Panc1 (cell line): Measurements from ENCODE around the gene ANKLE2. TPM values are rescaled to one million over a fixed set of nuclear protein-coding genes. Genes with fewer than 3 reads are reported as not detected.

ENCODE experiments used
- ATAC-seq: fragments of 200-7000 bp; cut with Tn5 transposase; 2 replicates; pipeline ENCODE4 v1.9.1; 2020; ENCODE audit warnings: mild to moderate bottlenecking, moderate library complexity
- BruUV-seq: library from RNA; stranded (reverse); fragments of 400-500 nt; replicated peaks from 2 replicates; lab custom pipeline; 2021; lab: Mats Ljungman, UMichigan
- CTCF ChIA-PET: fragments of 300-600 bp; sonication (Branson Sonifier 250); formaldehyde crosslinking; loops from one replicate; lab custom pipeline; 2022; ENCODE audit warnings: antibody characterized with exemption; lab: Charles Lee
- POLR2A ChIA-PET: fragments of 300-600 bp; sonication (Branson Sonifier 250); formaldehyde crosslinking; loops from one replicate; lab custom pipeline; 2022; ENCODE audit warnings: antibody characterized with exemption; lab: Charles Lee
- DNase-seq: peaks from one replicate; pipeline ENCODE4 v3.0.0-alpha.2; 2010; ENCODE audit warnings: low read depth, low spot score
- H3K27ac ChIP-seq: 2 replicates; pipeline ENCODE4 v1.5.1; 2011; ENCODE audit warnings: mild to moderate bottlenecking, low read length, inconsistent platforms
- H3K27me3 ChIP-seq: fragments of 200-500 bp; sonication (Bioruptor generic); 2 replicates; pipeline ENCODE4 v1.6.0; 2014; ENCODE audit warnings: low read length, inconsistent platforms; ENCODE audit not compliant: control insufficient read depth, insufficient read depth
- H3K36me3 ChIP-seq: fragments of 200-500 bp; sonication (Bioruptor generic); 2 replicates; pipeline ENCODE4 v1.5.1; 2014; ENCODE audit warnings: inconsistent platforms, mild to moderate bottlenecking, low read length, moderate library complexity; ENCODE audit not compliant: control insufficient read depth, insufficient read depth
- H3K4me1 ChIP-seq: 2 replicates; pipeline ENCODE4 v1.5.1; 2011; ENCODE audit warnings: inconsistent platforms, mild to moderate bottlenecking, low read length, moderate library complexity; ENCODE audit not compliant: control insufficient read depth, insufficient read depth
- H3K4me3 ChIP-seq, 2 experiments: 2 replicates each; pipeline ENCODE4 v1.5.1; 2011 to 2012; ENCODE audit warnings: low read depth in 2 of 2, low read length in 2 of 2, mild to moderate bottlenecking in 2 of 2, inconsistent platforms in 1 of 2, moderate library complexity in 1 of 2
- H3K9me3 ChIP-seq: fragments of 200-500 bp; sonication (Bioruptor generic); 2 replicates; pipeline ENCODE4 v1.5.1; 2014; ENCODE audit warnings: low read depth, mild to moderate bottlenecking, inconsistent platforms, low read length, moderate library complexity; ENCODE audit not compliant: control insufficient read depth, insufficient read depth
- CTCF ChIP-seq: fragments of 450-650 bp; IDR thresholded peaks from 2 replicates; pipeline ENCODE4 v1.5.1; 2017; ENCODE audit warnings: mild to moderate bottlenecking
- POLR2AphosphoS5 ChIP-seq: IDR thresholded peaks from 2 replicates; pipeline ENCODE4 v1.6.1; 2012; ENCODE audit warnings: mild to moderate bottlenecking, low read depth, low read length, moderate library complexity
- SIN3A ChIP-seq: IDR thresholded peaks from 2 replicates; pipeline ENCODE4 v1.6.1; 2012; ENCODE audit warnings: low read depth, mild to moderate bottlenecking, low read length, moderate library complexity, borderline replicate concordance; ENCODE audit not compliant: insufficient read depth
- TCF7L2 ChIP-seq: IDR thresholded peaks from 2 replicates; pipeline ENCODE4 v1.6.1; 2011; ENCODE audit warnings: mild to moderate bottlenecking, low read depth, low read length, inconsistent platforms
- in situ Hi-C: cut with HindIII; loops from 2 replicates; pipeline ENCODE4 v1.10.0; 2016; ENCODE audit warnings: low sequenced_read_pairs, low pct_unique_long_range_greater_than_20kb
- intact Hi-C: fragments of 100-400 bp; cut with micrococcal nuclease; formaldehyde crosslinking; loops from one replicate; pipeline ENCODE4 v1.10.0; 2022; ENCODE audit not compliant: unreplicated experiment
- total RNA-seq: library from RNA; stranded (reverse); gene quantifications from one replicate; pipeline ENCODE4 v1.2.1, GENCODE V29; 2021; ENCODE audit not compliant: unreplicated experiment
- TF ChIP-seq, protein P1 (sequence below), 2 experiments: IDR thresholded peaks; 2 replicates each; pipeline ENCODE4 v1.6.1; 2011 to 2012; ENCODE audit warnings: low read depth in 2 of 2, control low read depth in 1 of 2, low read length in 1 of 2, mild to moderate bottlenecking in 1 of 2, moderate library complexity in 1 of 2; ENCODE audit not compliant: insufficient read depth in 1 of 2

Gene ANKLE2
- total RNA-seq, 1 experiment from 2014 or later, result 88.7 TPM

DNA sequence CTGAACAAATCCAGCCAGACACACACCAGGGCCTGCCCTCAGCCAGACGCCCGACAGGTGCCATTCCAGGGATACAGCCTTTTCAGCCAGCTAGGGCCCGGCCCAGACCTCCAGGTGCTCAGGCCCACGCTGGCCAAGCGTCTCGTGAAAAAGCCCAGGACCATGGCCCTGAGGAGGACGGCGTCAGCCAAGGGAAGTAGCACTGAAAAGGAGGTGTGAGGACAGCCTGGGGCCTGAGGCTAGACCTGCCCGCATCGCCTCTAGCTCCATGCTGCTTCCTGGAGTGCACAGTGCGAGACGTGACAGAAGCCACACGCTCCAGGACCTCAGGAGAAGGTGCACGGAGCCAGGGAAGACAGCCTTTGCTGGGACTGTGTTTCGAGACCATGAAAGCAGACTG lies 37.2 kb upstream of the ANKLE2 start:
- H3K27me3 ChIP-seq, result no peaks in the 10 kb centered on the region
- no peaks in the 10 kb centered on the region for H3K4me1 ChIP-seq
- H3K9me3 ChIP-seq, result no peaks in the 10 kb centered on the region
- CTCF ChIA-PET, result no interaction called here
- TF ChIP-seq, protein P1, sequence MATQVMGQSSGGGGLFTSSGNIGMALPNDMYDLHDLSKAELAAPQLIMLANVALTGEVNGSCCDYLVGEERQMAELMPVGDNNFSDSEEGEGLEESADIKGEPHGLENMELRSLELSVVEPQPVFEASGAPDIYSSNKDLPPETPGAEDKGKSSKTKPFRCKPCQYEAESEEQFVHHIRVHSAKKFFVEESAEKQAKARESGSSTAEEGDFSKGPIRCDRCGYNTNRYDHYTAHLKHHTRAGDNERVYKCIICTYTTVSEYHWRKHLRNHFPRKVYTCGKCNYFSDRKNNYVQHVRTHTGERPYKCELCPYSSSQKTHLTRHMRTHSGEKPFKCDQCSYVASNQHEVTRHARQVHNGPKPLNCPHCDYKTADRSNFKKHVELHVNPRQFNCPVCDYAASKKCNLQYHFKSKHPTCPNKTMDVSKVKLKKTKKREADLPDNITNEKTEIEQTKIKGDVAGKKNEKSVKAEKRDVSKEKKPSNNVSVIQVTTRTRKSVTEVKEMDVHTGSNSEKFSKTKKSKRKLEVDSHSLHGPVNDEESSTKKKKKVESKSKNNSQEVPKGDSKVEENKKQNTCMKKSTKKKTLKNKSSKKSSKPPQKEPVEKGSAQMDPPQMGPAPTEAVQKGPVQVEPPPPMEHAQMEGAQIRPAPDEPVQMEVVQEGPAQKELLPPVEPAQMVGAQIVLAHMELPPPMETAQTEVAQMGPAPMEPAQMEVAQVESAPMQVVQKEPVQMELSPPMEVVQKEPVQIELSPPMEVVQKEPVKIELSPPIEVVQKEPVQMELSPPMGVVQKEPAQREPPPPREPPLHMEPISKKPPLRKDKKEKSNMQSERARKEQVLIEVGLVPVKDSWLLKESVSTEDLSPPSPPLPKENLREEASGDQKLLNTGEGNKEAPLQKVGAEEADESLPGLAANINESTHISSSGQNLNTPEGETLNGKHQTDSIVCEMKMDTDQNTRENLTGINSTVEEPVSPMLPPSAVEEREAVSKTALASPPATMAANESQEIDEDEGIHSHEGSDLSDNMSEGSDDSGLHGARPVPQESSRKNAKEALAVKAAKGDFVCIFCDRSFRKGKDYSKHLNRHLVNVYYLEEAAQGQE (IDR thresholded peaks at IDR 0.05; ENCODE audit: insufficient read depth in 1 of 2, low read depth in 2 of 2, low read length in 1 of 2), result no peak
- TF ChIP-seq SIN3A, result no peak
- TF ChIP-seq POLR2AphosphoS5, result no peak
- no peak for TF ChIP-seq CTCF
- no TSS peak for BruUV-seq
- no peak overlapping the region for H3K4me3 ChIP-seq
- POLR2A ChIA-PET, result no interaction called here
- DNase-seq (no peak), ATAC-seq (no peak)
- in situ Hi-C loops, result no loop called here
- H3K36me3 ChIP-seq, result peaks cover 13% of the 10 kb centered on the region
- intact Hi-C loops, result no loop called here
- H3K27ac ChIP-seq, result no peak overlapping the region

- in situ Hi-C loops, result no loop called here
- no peak for TF ChIP-seq SIN3A
- no peak for TF ChIP-seq TCF7L2
- TF ChIP-seq CTCF, result no peak
- TF ChIP-seq POLR2AphosphoS5, result no peak
- TF ChIP-seq, protein P1 (IDR thresholded peaks at IDR 0.05; ENCODE audit: insufficient read depth in 1 of 2, low read depth in 2 of 2, low read length in 1 of 2), result no peak
- no peaks in the 10 kb centered on the region for H3K4me1 ChIP-seq
- no peak overlapping the region for H3K4me3 ChIP-seq
- intact Hi-C loops, result no loop called here
- H3K27ac ChIP-seq, result no peak overlapping the region
- DNase-seq (no peak), ATAC-seq (no peak)
- no peaks in the 10 kb centered on the region for H3K27me3 ChIP-seq
- H3K9me3 ChIP-seq, result no peaks in the 10 kb centered on the region
- POLR2A ChIA-PET, result no interaction called here
- no TSS peak for BruUV-seq
- CTCF ChIA-PET, result no interaction called here
- peaks cover 7% of the 10 kb centered on the region for H3K36me3 ChIP-seq
Measured at GRCh38 chr12:132797820-132798570, 36.4 kb upstream of the ANKLE2 start.
